ENCODE measurements around the gene TMEM183A.
"Not testable (repeated sequence)": the region's sequence is repeated elsewhere in the genome, so short reads cannot be mapped to it uniquely, and the experiment has no call there.

TMEM183A gene

DNA sequence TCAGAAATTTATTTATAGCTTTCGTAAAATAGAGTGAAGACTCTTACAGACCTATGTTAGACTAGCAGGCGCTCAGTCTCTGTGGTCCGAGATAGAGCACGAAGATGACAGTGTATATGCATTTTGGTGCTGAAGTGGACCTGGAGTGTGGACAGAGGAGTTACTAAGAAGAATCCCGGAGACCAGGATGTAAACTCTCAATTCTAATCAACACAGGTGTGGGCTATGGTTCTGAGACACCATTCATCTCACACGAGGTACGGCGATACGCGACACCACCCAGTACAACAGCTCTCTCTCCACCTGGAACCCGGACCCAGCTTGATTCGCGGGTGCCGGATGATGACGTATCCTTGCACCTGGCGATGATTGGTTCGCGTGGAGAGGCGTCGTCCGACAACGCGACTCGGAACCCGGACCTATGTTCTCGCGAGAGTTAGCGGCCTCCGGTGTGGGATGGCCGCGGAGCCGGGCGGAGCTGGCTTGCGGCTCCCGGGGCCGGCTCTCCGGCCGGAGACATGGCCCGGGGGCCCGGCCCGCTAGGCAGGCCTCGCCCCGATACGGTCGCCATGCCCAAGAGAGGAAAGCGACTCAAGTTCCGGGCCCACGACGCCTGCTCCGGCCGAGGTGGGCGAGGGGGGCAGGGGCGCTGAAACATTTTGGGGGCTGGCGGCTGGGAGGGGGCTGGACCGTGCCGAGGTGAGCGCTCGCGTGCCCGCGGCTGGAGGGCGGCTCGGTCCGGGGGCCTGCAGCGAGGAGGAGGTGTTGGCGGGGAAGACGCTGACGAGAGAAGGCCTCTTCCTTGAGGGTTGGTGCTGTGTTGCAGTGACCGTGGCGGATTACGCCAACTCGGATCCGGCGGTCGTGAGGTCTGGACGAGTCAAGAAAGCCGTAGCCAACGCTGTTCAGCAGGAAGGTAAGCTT is at the start of gene TMEM183A:
TMEM183A (plus strand) TSS at position 427 of the 924 bp plus-strand sequence; CDS start at position 519, 92 bp downstream.
- DNase-seq, result peak; percentile 95

- DNase-seq, result peak; percentile 95
Observed at GRCh38 chr1:202957733-202958543, 49.2 kb upstream of the TMEM183A start, which contains the start of gene ADIPOR1. Gene ADIPOR1 (minus strand): TSS chr1:202958312. CDS start chr1:202951070, 7,242 bp downstream.

DNA sequence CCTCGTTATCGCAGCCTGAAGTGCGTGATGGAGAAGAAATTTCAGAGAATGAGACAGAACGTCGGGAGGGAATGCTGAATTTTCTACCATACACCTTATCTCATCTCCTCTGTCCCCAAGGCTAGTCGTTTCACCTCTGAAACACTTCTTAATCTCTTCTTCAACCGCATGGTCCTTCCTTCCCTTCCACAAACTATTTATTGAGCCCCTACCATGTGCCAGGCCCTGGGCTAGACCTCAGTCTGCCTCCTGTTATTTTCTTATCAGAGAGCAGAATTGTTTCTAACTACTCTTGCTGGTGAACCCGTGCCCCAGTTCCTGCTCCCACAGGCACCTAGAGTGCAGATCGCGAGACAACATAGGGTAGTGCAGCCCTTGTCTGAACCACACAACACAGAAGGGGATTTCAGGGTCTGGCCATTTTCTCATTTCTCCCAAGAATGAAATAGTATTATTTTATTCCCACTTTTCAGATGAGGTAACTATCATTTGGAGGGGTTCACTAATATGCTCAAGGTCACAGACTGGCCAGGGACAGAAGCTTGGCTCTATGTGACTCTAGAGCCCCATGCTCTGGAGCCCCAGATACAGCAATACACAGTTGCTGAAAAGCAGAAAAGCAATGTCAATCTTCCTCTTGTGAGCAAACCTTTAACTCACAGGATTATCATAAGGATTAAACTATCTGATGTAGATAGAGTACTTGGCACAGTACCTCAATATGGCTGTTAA is 48.5 kb upstream of the TMEM183A start:
- DNase-seq, result no peak

GRCh38 chr1:202959276-202959620 is 47.9 kb upstream of the TMEM183A start:
- no peak for DNase-seq

GRCh38 chr1:202961220-202961880 is 45.8 kb upstream of the TMEM183A start:
- no peak for DNase-seq

DNA sequence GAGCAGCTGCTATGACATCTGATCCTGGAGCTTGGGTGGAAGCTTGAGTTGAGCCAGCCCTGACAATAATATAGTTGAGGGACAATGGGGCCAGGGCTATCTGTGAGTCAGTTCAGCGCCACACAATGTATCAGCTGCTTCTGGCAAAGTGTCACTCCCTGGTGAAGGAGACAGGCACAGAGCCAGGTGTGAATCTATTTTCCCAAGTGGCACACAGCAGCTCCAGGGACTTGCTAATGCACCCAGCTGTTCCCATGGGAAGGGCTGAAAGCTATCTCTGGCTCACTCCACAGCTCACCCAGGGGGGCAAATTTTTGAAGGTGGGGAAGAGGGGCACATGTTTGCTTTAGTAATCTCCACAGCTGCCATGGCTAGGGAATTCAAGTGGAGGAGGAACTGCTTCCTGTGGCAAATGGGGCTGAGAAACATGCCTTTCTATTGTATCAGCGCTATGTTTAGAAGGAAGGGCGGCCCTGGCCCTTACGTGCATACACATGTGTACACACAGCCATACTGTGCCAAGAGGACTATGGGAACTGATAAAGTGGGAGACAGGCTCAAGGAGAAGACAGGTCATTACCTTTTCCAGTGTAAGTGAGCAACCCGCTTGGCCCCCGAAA is 42.3 kb upstream of the TMEM183A start:
- no peak for DNase-seq

DNA sequence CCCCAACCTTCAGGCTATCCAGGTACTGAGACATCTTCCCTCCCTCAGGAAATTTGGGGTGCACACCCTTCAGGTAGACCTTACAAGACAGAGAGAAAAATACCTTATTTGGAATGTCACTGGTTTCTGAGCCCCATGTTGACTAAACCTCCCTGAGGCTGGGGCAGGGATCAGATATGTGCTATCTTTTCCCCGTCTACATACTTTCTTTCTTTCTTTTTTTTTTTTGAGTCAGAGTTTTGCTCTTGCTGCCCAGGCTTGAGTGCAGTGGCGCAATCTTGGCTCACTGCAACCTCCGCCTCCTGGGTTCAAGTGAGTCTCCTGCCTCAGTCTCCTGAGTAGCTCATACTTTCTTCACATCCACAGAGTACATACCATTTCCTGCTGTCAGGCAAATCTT is 41.8 kb upstream of the TMEM183A start:
- DNase-seq, result no peak

DNA sequence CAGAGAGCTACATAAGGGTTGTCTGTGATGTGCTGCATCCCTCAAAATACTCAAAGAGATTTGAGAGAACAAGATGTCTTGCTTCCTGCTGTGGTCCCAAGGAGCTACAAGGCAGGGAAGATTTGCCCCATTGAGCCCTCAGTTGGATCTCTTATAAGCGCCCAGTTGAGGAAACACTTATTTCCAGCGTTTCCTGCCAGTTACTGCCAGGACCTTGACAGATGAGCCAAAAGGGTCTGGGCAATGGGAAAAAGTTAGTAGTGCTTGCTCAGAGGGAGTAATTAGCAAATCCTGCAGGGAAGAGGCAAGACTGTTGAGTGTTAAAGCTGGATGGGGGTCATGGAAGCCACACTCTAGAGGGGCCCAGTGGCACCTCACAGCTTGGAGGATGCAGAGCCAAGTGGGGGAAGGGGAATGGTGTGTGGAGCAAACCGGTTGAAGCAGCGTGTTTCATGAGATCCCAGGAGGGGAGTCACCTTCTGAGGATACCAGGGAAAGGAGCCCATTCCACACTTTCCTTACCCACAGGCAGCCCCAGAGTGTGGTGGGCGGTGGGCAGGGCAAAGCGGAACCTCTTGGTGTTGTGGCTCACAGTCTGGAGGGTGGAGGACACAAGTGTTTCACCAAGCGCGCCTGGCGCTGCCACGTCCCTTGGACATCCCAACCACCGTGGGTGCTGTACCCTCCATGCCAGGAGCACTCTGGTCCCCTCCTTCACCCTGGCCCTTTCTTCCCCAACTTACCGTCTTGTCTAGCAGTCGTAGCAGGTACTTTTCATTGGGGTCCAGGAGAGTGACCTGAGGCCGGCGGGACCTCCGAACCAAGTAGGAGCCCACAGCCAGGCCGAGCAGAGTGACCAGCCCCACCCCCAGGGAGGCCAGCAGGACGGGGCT is 40.9 kb upstream of the TMEM183A start:
- no peak for DNase-seq

DNA sequence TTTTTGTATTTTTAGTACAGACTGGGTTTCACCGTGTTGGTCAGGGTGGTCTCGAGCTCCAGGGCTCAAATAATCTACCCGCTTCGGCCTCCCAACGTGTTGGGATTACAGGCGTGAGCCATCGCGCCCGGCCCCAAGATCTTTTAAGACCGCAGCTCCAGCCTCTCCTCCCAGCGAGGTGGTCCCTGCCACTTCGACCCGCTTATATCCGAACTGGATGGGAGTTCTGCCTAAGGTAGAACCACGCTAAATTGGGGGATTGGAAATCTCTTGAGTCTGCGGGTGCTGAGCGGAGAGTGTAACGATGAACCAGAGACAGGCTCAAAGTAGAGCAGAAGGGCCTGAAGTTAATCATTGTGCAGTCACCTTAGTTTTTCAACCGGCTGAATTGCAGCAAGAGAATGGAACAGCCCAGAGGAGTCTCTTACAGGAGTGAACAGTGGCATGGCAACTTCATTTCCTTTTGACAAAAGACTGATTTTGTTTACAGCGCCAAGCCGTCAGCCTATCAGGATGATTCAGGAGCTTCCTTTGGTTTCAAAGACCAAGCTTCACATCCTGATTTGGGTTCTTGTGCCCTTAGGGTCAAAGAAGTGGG is 39.4 kb upstream of the TMEM183A start:
- DNase-seq, result no peak

- no peak for DNase-seq
Observed at GRCh38 chr1:202968351-202968750, 38.8 kb upstream of the TMEM183A start.

GRCh38 chr1:202968895-202969295 is 38.3 kb upstream of the TMEM183A start:
- DNase-seq, result no peak

DNA sequence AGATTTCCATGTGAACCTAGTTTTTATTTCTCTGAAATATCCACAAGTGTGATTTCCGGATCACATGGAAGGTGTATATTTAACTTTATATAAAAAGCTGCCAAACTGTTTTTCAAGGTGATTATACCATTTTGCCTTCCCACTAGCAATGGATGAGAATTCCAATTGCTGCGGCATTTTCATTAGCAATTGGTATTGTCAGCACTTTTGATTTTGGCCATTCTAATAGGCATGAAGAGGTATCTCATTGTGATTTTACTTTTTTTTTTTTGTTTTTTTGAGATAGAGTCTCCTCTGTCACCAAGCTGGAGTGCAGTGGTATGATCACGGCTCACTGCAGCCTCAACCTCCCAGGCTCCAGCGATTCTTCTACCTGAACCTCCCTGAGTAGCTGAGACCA is 35.1 kb upstream of the TMEM183A start:
- DNase-seq, result no peak

DNA sequence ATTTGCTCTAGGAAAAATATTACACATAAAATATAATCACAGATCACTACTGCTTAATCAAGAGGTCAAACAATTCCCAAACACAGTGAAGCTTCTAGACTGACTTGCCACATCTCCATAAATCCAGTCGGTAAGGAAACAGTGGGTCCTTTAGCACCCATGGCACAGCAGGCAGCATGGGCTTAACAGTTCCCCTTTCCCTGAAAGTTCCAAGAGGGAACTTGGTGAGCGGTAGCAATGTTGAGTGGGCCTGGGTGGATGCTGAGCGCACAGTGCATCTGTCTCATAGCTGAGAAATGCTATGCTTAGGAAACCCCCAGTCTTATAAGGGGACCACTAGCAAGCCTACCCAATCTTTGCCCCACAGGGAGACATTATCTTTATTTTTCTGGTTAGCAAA is 32.3 kb upstream of the TMEM183A start:
- DNase-seq, result no peak

GRCh38 chr1:202976633-202977032 is 30.5 kb upstream of the TMEM183A start:
- DNase-seq, result no peak

DNA sequence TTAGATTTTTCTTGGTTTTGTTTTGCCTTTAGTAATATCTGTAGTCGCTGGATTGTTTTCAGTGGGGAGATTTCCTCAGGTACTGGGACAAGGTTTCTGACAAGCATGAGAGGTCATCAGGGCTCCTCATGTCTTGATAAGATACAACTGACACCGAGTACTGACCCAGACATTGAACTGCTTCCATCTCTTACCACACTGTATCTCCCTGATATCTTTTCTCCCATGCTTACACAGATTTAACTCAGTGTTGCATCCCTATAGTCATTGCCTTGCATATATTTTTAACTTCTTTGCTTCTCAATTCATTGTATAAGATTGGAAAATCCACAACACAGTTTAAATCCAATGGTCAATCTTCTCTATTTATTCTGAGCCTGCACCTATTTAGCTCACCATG is 27.7 kb upstream of the TMEM183A start:
- DNase-seq, result no peak

- DNase-seq, result no peak
Observed at GRCh38 chr1:202981939-202982338, 25.2 kb upstream of the TMEM183A start.

DNA sequence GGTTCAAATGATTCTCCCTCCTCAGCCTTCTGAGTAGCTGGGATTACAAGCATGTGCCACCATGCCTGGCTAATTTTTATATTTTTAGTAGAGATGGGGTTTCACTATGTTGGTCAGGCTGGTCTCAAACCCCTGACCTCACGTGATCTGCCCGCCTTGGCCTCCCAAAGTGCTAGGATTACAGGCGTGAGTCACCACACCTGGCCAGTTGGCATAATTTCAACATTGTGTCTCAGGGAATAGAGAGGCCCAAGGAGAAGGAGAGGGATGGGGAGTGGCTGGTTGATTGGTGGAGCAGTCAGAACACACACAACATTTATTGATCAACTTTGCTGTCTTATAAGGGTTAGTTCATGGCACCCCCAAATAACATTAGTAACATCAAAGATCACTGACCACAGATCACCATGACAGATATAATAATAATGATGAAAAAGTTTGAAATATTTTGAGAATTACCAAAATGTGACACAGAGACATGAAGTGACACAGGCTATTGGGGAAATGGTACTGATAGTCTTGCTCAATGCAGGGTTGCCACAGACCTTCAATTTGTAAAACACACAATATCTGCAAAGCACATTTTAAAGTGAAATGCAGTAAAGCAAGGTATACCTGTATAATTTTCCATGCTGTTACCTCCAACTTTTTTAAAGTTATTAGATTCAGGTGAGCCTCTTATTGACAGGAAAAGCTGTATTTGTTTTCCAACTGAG is 24.3 kb upstream of the TMEM183A start:
- no peak for DNase-seq

- not testable (repeated sequence) for DNase-seq
Observed at GRCh38 chr1:202986120-202986519, 21.1 kb upstream of the TMEM183A start.

GRCh38 chr1:202987255-202987654 is 19.9 kb upstream of the TMEM183A start:
- DNase-seq, result no peak
